Adrenal gland (tissue), 12 donors: Measurements from ENCODE around the gene TBC1D16. TPM values are rescaled to one million over a fixed set of nuclear protein-coding genes. Genes with fewer than 3 reads are reported as not detected.
A peak's percentile ranks its signal among the peaks of the same experiment; 100 is the strongest.

ENCODE experiments used
- DNase-seq, 7 donors: peaks; one replicate each; pipeline ENCODE4 v3.0.0-alpha.2; 2019 to 2020
- H3K27ac ChIP-seq, 5 donors: fragments of 200-600 bp; sonication (generic) in 4 of 5; 1 replicate in 3 of 5; 2 replicates in 2 of 5; pipeline versions ENCODE4 v1.5.1 to v1.8.0; 2016 to 2020; ENCODE audit warnings: mild to moderate bottlenecking in 1 of 5
- H3K27me3 ChIP-seq: fragments of 200-600 bp; 2 replicates; pipeline ENCODE4 v1.8.0; 2021
- H3K36me3 ChIP-seq, 2 donors: fragments of 200-600 bp; replicated peaks in 1 of 2; 1 replicate in 1 of 2; 2 replicates in 1 of 2; pipeline versions ENCODE4 v1.5.1 to v1.8.0; 2018 to 2022
- H3K4me1 ChIP-seq, 2 donors: fragments of 200-600 bp; replicated peaks in 1 of 2; 1 replicate in 1 of 2; 2 replicates in 1 of 2; pipeline versions ENCODE4 v1.5.1 to v1.8.0; 2018 to 2021
- H3K4me3 ChIP-seq, 4 donors: fragments of 200-600 bp; sonication (generic) in 3 of 4; one replicate each; pipeline ENCODE4 v1.5.1; 2016 to 2018
- H3K9me3 ChIP-seq, 3 donors: fragments of 200-600 bp; sonication (generic) in 1 of 3; replicated peaks in 1 of 3; 1 replicate in 2 of 3; 2 replicates in 1 of 3; pipeline versions ENCODE4 v1.5.1 to v1.8.0; 2016 to 2021
- POLR2A ChIP-seq, 2 donors: fragments of 450-650 bp; IDR thresholded peaks; one replicate each; pipeline ENCODE4 v1.6.1; 2017; ENCODE audit warnings: antibody characterized with exemption in 2 of 2, mild to moderate bottlenecking in 2 of 2, moderate library complexity in 1 of 2
- WGBS, 4 donors: extraction: QIAGEN DNeasy Blood & Tissue Kit in 2 of 4; methylation state at CpG; one replicate each; pipeline versions ENCODE4 v1.1.5 to v1.1.7; 2013 to 2017; 5-methylcytosine and 5-hydroxymethylcytosine counted together
- intact Hi-C, 2 donors: fragments of 100-400 bp; cut with DNase I; formaldehyde crosslinking; loops; one replicate each; pipeline versions ENCODE4 v1.14.1 to v1.15.0; 2022 to 2023
- polyA plus RNA-seq, 3 donors: library from polyadenylated mRNA; stranded (reverse); fragments of 200-250 nt in 2 of 3; fragments of 350-450 nt in 1 of 3; fragmentation: Illumina TruSeq in 1 of 3; extraction: RNeasy Lipid Tissue Mini Kit (QIAGEN cat#74804) in 1 of 3; gene quantifications; one replicate each; pipeline ENCODE4 v1.2.3, GENCODE V29; 2013 to 2014
- total RNA-seq, 9 donors: library from RNA; depleted of rRNA in 4 of 9; stranded (reverse); fragments of >200 nt in 4 of 9; fragments of 120-200 nt in 1 of 9; fragmentation: NEBNext Ultra II Directional in 1 of 9; extraction: Animal tissue kit (Norgen Biotek cat#: 25700) in 1 of 9; gene quantifications; one replicate each; pipeline versions ENCODE4 v1.1.0 to v1.2.4, GENCODE V29; 2013 to 2023
- TF ChIP-seq, protein P1 (sequence below), 6 experiments: fragments of 450-650 bp in 4 of 6; fragments of 200-600 bp in 2 of 6; sonication (generic) in 1 of 6; IDR thresholded peaks; 1 replicate in 5 of 6; 2 replicates in 1 of 6; pipeline versions ENCODE4 v1.5.1 to v1.8.0; 2016 to 2021; ENCODE audit warnings: antibody characterized with exemption in 6 of 6, mild to moderate bottlenecking in 2 of 6, moderate library complexity in 1 of 6
- donor health status: healthy with polysubstance abuse.
- donor health status: Bipolar disorder and iron deficiency.
- donor health status: DM: yes; HTN: yes; CAD: no.
- donor health status: DM: no; HTN: no; CAD: no.
- donor health status: DM: no; HTN: no; CAD: no.
- donor health status: DM: yes; HTN: yes; CAD: no.

The TBC1D16 gene
- total and polyA plus RNA-seq, 12 donors: 4.2 to 62.5 (median 29.5) TPM

DNA sequence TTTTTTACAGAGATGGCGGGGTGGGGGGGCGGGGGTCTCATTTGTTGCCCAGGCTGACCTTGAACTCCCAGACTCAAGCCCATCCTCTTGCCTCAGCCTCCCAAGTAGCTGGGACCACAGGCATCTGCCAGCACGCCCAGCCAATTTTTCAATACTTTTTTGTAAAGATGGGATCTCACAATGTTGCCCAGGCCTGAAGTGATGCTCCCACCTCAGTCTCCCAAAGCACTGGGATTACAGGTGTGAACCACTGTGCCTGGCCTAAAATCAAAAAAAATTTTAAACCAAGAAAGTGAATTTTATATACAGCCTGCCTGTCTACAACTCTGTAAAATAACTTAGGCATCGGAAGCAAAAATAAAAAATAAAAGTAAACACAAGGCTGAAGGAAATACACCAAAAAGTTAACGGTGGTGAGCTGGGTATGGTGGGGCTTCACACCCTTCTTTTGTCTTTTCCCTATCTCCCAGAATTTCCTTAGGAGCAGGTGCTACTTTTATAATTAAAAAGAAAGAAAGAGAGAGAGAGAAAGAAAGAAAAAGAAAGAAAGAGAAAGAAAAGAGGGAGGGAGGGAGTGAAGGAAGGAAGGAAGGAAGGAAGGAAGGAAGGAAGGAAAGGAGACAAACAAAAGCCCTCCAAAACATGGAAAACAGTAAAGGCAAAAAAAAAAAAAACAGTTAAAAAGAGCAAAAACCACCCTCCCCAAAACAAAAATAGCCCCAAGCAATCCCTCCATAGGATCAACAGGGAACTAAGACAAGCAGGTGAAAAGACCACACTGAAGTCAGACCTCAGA lies 51.4 kb downstream of the TBC1D16 start:
- no peak overlapping the region for H3K4me3 ChIP-seq
- peaks cover 26 to 33% of the 10 kb centered on the region in 2 donors for H3K4me1 ChIP-seq
- peak in 1 of 7 donors; percentile 6 for DNase-seq
- H3K36me3 ChIP-seq: no peaks in the 10 kb centered on the region
- H3K9me3 ChIP-seq: no peaks in the 10 kb centered on the region
- TF ChIP-seq, protein P1, sequence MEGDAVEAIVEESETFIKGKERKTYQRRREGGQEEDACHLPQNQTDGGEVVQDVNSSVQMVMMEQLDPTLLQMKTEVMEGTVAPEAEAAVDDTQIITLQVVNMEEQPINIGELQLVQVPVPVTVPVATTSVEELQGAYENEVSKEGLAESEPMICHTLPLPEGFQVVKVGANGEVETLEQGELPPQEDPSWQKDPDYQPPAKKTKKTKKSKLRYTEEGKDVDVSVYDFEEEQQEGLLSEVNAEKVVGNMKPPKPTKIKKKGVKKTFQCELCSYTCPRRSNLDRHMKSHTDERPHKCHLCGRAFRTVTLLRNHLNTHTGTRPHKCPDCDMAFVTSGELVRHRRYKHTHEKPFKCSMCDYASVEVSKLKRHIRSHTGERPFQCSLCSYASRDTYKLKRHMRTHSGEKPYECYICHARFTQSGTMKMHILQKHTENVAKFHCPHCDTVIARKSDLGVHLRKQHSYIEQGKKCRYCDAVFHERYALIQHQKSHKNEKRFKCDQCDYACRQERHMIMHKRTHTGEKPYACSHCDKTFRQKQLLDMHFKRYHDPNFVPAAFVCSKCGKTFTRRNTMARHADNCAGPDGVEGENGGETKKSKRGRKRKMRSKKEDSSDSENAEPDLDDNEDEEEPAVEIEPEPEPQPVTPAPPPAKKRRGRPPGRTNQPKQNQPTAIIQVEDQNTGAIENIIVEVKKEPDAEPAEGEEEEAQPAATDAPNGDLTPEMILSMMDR (IDR thresholded peaks at IDR 0.05): no peak
- no peak for TF ChIP-seq POLR2A (IDR thresholded peaks at IDR 0.05)
- no peak overlapping the region for H3K27ac ChIP-seq
- intact Hi-C loops: no loop called here
- WGBS, 4 donors: 90 to 93% (median 91%) methylated on average over 4 to 5 of the region's 5 CpGs
- H3K27me3 ChIP-seq: no peaks in the 10 kb centered on the region

DNA sequence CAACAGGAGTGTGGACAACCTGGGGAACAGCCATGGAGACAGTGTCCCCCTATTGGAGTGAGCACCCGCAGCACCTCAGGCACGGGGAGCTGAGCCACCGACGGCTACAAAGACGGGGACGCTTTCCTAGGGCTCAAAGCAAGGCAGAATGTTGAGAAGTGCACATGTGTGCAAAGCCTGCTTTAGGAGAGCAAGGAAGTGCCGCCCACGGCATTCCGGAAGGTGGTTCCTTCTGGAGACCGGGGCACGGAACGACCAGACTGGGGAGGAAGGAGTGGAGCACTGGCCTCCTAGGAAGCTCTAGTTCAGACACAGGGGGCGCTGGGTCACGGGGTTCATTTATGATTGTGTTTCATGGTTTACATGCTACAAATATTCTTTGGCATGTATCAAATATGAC lies 52.2 kb downstream of the TBC1D16 start:
- DNase-seq: peak in 4 of 7 donors; percentile 8 to 48 (median 18)
- no peaks in the 10 kb centered on the region for H3K36me3 ChIP-seq
- no peaks in the 10 kb centered on the region for H3K27me3 ChIP-seq
- H3K4me1 ChIP-seq: peaks cover 27 to 34% of the 10 kb centered on the region in 2 donors
- H3K27ac ChIP-seq: no peak overlapping the region
- H3K9me3 ChIP-seq: no peaks in the 10 kb centered on the region
- 80 to 93% (median 86%) methylated on average over 13 to 14 of the region's 14 CpGs for whole genome bisulfite sequencing, 4 donors
- TF ChIP-seq, protein P1 (IDR thresholded peaks at IDR 0.05): no peak
- no peak overlapping the region for H3K4me3 ChIP-seq
- intact Hi-C loops: no loop called here

- H3K4me1 ChIP-seq: peaks cover 27 to 32% of the 10 kb centered on the region in 2 donors
- peak in 4 of 7 donors; percentile 5 to 46 (median 17) for DNase-seq
- 91 to 94% (median 94%) methylated on average over 17 of the region's 17 CpGs for WGBS, 4 donors
- H3K9me3 ChIP-seq: no peaks in the 10 kb centered on the region
- intact Hi-C loops: no loop called here
- no peaks in the 10 kb centered on the region for H3K27me3 ChIP-seq
- TF ChIP-seq, protein P1 (IDR thresholded peaks at IDR 0.05): no peak
- TF ChIP-seq POLR2A (IDR thresholded peaks at IDR 0.05): no peak
- no peaks in the 10 kb centered on the region for H3K36me3 ChIP-seq
- no peak overlapping the region for H3K4me3 ChIP-seq
- H3K27ac ChIP-seq: no peak overlapping the region
Observed at GRCh38 chr17:79982986-79983385, 52.7 kb downstream of the TBC1D16 start.

DNA sequence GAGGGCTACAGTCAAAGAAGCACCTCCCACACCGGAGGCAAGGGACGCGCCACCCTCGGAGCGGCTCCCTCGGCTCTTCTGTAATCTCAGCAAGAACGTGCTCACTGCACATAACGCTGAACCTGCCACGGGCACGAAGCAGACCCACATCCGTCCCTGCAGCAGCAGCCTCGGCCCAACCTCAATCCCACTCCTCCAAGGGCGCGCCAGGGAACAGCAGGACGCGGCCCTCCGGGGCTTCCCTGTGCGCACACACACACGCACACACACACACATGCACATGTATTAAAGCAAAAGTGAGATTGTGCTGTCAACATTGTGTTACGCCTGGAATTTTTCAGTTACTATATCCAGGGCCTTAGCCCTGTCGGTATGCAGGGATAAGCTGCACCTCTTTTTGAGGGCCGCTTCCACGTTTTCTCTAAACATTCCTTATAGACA lies 54.0 kb downstream of the TBC1D16 start:
- Histone ChIP-seq H3K4me1 (peaks cover 19 to 22% of the 10 kb centered on the region in 2 donors), H3K27ac (no peak overlapping the region), H3K9me3 (no peaks in the 10 kb centered on the region), H3K27me3 (no peaks in the 10 kb centered on the region), H3K4me3 (no peak overlapping the region), H3K36me3 (no peaks in the 10 kb centered on the region)
- intact Hi-C loops: no loop called here
- TF ChIP-seq, protein P1 (IDR thresholded peaks at IDR 0.05): no peak
- no peak for TF ChIP-seq POLR2A (IDR thresholded peaks at IDR 0.05)
- peak in 3 of 7 donors; percentile 14 to 43 (median 18) for DNase-seq
- WGBS, 4 donors: 86 to 93% (median 92%) methylated on average over 22 to 23 of the region's 23 CpGs
